NCI-H128 (cell line): Measurements from ENCODE around the gene COQ4.

ENCODE experiments used
- DNase-seq: peaks from one replicate; lab custom pipeline; 2025; ENCODE audit not compliant: unreplicated experiment; lab: John Stamatoyannopoulos, UW

The COQ4 gene

DNA sequence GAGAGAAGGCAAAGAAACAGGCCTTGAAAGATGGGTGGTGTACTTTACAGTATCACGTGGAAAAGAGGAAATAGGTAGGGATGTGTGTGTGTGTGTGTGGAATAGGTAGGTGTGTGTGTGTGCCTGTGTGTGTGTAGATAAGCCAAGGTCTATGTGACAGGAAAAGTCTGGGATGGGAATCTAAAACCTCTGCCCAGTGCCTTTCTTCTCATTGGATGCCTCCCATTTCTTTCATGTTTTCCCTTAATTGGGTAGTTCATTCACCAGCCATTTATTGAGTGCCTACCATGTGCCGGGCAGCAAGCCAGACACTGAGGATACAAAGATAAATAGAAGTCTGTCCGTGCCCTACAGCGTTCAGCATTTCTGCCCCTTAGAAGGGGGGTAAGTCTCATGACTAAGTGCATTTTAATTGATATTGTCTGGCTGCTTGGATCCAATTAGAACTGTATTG is 49.6 kb downstream of the COQ4 start:
- no peak for DNase-seq

DNA sequence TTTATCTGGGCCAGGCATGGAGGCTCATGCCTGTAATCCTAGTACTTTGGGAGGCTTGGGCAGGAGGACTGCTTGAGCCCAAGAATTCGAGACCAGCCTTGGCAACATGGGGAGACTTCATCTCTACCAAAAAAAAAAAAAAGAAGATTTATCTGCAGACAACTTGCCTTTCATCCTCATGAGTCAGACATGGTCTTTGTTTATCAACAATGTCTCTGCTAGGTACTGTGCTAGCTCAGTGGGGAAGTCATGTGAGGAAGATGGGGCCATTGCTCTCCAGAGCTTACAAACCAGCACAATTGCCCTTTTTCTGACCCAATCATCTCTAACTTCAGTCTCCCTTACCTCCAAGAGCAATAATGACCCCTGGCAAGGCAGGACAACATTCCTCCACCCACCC is 50.1 kb downstream of the COQ4 start:
- no peak for DNase-seq

DNA sequence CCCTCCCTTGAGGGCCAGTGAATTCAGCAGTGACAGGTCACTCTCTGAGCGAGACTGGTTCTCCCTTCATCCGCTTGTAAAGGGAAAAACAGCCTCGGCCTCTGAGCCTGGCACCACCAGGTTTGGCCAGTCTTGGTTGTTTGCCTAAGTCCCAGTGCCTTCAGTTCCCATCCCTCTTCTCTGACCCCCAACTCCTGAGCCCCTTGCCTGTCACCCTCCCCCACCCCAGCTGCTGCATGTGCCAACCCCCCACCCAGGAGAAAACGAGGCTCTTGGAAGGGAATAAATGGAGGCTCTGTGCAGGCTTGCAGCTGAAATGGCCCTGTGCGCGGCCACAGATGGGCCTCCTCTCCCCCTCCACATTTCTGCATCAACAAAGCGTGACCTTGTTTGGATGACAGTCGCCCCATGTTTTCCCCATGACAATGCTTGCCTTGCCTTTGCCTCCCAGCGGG is 51.6 kb downstream of the COQ4 start:
- no peak for DNase-seq

DNA sequence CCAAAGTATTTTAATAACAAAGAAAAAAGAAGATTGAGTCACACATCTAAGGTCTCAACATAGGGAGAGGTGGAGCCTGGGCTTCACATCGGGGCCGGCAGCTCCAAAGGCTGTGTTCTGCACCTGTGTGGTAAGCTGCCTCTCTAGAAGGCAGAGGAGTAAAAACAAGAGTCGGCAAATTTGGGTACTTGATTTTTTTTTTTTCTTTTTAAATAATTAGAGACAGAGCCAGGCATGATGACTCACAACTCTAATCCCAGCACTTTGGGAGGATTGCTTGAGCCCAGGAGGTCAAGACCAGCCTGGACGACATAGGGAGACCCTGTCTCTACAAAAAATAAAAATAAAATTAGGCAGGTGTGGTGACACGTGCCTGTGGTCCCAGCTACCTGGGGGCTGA is 53.2 kb downstream of the COQ4 start:
- DNase-seq, result no peak

DNA sequence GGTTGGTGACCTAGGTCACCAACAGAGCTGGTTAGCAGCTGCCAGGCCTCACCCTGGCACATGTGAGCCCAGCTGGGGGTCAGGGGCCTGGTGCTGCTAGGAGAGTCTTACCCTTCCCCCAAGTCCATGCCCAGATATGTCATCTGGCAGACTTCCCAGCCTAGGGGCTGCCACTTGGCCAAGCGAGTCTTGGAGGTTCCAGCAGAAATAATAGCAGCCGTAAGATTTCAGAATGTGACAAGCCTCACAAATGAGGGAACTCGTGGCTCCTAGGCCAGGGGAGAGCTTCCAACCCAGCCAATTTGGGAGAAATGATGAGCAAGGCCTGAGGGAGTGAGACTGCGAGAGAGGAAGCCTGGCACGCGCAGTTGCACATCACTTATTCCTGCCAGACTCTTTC is 59.6 kb downstream of the COQ4 start:
- DNase-seq, result no peak

DNA sequence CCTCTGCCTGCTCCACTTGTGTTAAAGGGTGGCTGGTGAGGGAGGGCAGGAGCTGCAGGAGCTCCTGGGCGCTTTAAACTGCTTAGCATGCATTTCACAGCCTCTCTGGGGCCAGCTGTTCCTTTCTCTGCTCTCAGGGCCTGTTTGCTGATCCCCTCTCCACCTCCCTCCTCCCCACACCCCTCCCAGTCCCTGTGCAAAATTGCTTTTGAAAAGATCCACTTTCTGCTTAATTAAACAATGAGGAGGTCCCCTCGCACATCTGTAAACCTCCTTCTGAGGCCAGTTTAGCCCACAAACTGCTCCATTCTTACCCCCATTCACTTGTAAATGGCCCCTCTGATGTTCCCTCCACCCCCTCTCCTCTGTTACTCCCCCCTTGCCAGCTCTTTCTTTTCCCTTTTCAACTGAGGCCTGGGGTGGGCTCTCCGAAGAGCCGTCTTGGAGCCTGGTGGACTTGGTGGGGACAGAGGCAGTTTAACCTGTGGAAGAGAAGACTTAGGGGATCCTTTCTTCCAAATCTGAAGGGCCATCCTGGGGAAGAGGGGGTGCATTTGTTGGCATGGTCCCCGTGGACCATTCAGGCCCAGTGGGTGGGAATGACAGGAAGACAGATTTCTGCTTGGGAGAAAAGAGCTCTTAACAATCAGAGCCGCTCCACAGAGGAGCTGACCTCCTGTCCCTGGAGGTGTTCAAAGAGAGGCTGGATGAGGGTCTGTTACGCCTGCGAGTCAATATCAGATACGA is 60.5 kb downstream of the COQ4 start:
- DNase-seq, result no peak
